ENCODE data around the gene FAM151B.

The FAM151B gene

DNA sequence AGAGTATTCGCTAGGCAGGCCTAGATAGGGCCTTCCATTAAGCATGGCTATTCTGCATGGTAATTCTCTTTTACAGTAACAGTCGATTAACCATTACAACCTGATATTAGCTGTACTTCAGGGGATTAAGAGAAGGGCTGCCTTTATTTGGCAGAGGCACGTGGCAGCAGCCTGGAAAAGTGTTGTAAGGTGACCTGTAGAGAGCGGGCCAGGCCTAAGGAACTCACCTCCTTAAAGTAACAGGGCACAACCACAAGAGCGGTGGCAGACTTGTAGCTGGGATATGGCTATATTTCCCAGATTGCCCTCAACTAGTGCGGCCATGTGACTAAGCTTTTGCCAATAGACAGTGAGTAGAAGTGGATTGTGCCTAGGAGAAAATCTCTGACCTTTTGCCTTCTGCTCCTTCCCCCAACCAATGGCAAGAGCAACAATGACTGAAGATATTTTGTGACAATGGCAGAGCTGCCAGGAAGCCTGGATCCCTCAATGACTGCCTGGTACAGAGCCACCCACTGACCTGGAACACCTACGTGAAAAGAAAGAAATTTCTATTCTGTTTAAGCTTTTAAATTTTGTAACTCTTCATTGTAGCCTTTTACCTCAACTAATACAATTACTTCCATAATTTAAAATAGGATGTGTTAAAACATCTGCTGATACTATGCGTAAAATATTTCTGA is 101.1 kb downstream of the FAM151B start:
- DNase-seq (ENCODE audit: low read depth) = no peak

DNA sequence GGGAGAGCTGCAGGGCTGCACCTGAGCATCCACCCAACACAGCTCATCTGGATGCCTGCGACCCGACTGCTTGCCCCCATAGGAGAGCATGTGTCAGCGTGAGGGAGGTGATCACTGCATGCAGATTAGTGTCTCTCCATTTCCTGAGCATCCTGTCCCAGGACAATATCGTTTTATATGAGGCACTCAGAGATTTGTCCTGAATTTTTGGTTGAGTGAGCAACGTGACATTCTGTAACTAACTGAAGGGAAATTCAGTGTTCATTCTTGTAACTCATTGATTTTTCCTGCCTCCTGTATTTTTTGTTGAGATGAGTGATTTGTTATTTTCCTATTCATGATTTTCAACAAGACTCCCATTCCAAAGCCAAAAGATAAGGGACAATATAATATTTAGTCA is 102.9 kb downstream of the FAM151B start:
- no peak for DNase-seq (ENCODE audit: low read depth)

DNA sequence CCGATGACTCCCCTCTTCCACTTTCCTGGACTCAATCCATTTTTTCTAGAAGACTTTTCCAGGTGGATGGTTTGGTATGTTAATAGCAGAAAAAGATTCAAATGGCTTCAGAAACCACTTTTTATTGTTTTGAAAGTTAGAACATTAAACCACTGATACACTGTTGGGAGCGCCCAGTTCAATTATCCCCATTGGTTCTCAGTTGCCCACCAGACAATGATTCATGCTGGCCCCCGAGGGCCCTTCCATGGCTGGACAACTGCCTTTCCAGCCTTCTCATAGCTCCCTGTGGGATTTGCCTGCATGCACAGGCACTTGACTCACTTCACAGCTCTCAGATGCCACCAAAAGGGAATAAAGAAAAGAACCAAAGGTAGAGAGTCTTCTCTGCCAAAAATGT is 103.5 kb downstream of the FAM151B start:
- DNase-seq (ENCODE audit: low read depth) = no peak

DNA sequence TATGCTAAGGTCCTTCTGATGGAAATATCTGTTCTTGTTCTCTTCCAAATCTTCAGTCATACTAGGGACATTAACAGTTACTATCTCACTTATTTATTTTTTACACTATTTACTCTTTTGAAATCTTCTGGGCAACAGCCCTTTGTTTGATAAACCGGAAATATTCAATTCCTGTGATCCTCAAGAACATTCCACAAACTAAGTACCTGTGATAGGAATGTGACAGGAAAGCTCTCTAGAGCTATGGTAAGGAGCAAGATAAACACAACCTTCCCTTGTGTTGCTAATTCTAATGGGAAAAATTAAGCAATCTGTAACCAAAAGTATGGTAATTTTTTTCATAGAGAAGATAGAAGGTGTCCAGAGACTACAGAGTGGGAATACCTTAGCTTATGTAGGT is 104.2 kb downstream of the FAM151B start:
- no peak for DNase-seq (ENCODE audit: low read depth)
